Endothelial cell of coronary artery (primary cell): ENCODE results near the gene HOATZ. TPM values are rescaled to one million over a fixed set of nuclear protein-coding genes. Genes with fewer than 3 reads are reported as not detected.

ENCODE experiments used
- total RNA-seq: library from RNA; depleted of rRNA; stranded (reverse); fragments of >200 nt; gene quantifications from 2 replicates; pipeline ENCODE4 v1.2.3, GENCODE V29; 2014

Gene HOATZ
- total RNA-seq: not detected in 2 replicates

GRCh38 chr11:111514216-111515031 lies at the start of gene HOATZ:
HOATZ (plus strand) TSS chr11:111514778; CDS start chr11:111514785, 7 bp downstream.

DNA sequence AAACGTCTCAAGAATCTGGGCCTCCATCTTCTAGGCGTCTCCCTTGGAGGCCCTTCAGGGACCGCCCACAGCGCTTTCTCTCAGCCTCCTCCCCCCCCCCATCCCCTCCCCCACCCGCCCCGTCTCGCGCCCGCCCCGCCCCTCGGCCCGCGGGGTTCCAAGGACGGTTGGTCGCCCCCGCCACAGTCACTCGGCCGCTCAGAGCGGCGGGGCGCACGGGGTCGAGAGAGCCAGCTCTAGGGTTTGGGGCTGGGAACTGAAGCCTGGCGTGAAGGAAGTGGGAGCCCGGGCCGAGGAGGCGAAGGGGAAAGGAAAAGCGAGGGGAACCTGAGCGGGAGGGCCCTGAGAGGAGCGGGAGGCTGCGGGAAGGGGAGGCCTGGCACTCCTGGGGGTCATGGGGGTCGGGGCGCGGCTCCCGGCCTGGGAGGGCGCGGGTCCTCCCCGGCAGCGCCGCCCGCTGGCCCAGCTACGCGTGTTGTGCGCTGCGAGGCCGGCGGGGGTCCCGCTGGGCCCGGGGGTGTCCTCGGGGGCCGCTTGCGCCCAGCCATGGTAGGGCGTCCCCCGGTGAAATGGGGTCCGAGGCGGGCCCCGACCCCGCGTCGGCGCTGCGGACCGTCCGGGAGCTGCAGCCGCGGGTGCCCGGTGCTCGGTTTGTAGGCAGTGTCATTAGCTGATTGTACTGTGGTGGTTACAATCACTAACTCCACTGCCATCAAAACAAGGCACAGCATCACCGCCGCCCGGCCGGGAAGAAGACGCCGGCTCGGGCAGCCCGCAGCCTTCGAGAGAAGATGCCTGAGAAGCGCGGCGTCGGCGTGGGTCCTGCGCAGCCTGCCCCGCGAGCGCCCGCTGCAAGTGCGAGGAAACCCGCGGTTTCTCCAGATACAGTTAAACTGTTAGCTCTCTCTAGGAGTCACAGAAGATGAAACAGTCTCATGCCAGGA lies 2.0 kb upstream of the HOATZ start, which contains the start of gene BTG4:
Gene BTG4, minus strand, starts transcription at position 91 of the 944 bp plus-strand sequence. CDS start 13,610 bp downstream, outside the sequence.

DNA sequence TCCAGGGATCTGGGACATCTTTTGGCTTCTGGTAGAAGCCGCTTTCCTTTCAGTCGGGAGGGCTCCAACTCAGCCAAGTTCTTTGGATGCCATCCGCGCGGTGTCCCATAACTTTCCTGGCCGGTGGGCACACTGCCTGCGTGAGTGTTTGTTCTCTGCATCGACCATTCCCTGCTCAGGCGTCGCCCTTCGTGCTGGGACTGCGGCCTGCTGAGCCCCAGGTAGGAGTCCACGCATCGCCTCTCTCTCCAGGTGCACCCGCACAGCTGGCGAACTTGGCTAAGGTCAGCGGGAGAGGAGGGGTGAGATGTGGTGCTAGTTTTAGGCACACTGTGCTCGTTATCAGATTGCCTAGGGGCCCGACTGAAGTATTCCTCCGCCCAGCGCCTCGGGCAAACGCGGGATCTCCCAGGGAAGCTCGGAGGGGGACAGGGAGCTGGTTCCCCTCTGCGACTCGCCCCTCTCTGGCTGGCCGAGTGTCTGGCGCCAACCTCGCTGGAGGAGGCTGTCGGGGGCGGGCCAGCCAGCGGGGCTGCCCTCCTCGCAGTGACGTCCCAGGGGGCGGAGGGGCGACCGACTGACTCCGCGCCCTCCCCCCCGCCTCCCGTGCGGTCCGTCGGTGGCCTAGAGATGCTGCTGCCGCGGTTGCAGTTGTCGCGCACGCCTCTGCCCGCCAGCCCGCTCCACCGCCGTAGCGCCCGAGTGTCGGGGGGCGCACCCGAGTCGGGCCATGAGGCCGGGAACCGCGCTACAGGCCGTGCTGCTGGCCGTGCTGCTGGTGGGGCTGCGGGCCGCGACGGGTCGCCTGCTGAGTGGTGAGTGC lies 25.7 kb downstream of the HOATZ start, which contains the start of gene LAYN:
Gene LAYN, plus strand, starts transcription at position 607 of the 823 bp plus-strand sequence. Its CDS starts 124 bp downstream, at position 731.

Other genes starting within 250 kb of the HOATZ start
- gene POU2AF3, start 216.2 kb upstream of the HOATZ start, total RNA-seq: not detected in 2 replicates
- not detected in 2 replicates for gene POU2AF1, start 135.5 kb upstream of the HOATZ start, total RNA-seq
- gene BTG4, start 2.4 kb upstream of the HOATZ start, total RNA-seq: not detected in 2 replicates
- gene LAYN, start 25.9 kb downstream of the HOATZ start, total RNA-seq: 6.0 and 7.2 TPM in 2 replicates
- gene SIK2, start 87.7 kb downstream of the HOATZ start, total RNA-seq: 4.4 and 7.8 TPM in 2 replicates